OCI-LY7 (cell line): ENCODE measurements around the gene SMOC2.

ENCODE experiments used
- CTCF ChIP-seq: fragments of 200-600 bp; sonication (generic); conservative IDR thresholded peaks from 2 replicates; pipeline ENCODE4 v1.5.1; 2014; ENCODE audit warnings: mild to moderate bottlenecking, antibody characterized with exemption, low read length, moderate library complexity, mixed read lengths
- EZH2phosphoT487 ChIP-seq: fragments of 200-600 bp; sonication (generic); IDR thresholded peaks from 2 replicates; pipeline ENCODE4 v1.6.1; 2018; ENCODE audit warnings: low read depth, borderline replicate concordance, mild to moderate bottlenecking, mixed run types, antibody characterized with exemption, low read length, moderate library complexity, mixed read lengths

DNA sequence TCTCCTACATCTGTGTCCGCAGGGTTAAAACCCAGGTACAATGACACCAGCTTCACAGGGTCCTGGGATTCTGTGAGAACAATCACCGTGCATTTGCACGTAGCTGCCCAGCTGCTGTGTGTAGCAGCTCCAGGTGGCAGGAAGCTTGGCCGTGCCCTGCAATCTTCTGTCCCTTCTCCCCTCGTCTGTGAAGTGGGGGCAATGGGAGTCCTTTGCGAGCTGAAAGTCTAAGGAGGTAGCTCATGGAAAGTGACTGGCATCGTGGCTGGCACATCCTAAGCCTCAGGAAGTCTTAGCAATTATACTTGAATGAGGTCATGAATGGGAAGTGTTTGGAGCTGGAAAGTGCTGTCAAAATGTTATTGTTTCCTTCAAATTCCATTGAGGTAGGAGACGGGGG is 137.1 kb downstream of the SMOC2 start:
- TF ChIP-seq CTCF (no peak), EZH2phosphoT487 (no peak)
